AG09319 (cell line): ENCODE data around the gene TTC27.

Experiments used
- DNase-seq: peaks from one replicate; pipeline ENCODE4 v3.0.0-alpha.2; 2010; ENCODE audit warnings: low read depth; ENCODE audit errors: extremely low read depth
- CTCF ChIP-seq: IDR thresholded peaks from 2 replicates; pipeline ENCODE4 v1.5.1; 2011; ENCODE audit warnings: low read depth, mild to moderate bottlenecking, inconsistent platforms, low read length, moderate library complexity

TTC27 gene

DNA sequence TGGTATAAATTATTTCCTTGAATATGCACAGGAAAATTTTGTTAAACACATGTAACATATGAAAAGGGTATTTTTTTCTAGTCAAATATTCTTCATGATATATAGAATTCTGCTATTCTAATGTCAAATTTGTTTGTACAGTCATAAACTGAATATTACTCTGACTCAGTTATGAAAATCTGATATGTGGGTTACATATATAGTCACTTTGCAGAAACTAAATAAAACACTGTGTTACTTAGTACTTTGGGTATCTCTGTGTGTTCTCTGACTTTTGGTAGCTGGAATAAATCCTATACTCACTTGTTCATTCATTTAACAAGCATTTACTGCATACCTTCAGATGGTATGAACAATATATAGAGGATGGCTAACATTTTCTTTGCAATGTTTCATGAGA lies 159.4 kb downstream of the TTC27 start:
- no peak for TF ChIP-seq CTCF
- DNase-seq, result no peak

GRCh38 chr2:32788114-32788513 lies 160.3 kb downstream of the TTC27 start:
- no peak for TF ChIP-seq CTCF
- DNase-seq, result no peak

DNA sequence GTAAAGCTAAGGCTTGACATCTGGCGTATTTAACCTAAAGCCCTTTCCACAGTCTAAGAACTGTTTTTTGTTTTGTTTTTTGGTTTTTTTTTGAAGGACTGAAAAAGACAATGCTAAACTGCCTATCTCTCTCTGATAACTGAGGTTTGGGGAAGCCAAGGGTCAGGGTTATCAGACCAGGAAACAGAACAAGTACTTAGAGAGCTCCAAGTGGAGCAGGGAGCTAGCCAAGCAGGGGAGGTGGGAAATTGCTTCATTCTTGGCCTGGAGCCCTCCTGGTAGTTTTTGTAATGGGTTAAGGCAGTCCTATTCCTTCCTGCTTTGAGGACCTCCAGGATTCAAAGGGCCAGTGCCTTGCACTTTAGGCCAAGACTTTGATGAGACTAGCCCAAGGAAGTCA lies 164.6 kb downstream of the TTC27 start:
- TF ChIP-seq CTCF, result no peak
- DNase-seq, result no peak

- TF ChIP-seq CTCF, result no peak
- DNase-seq, result no peak
Observed at GRCh38 chr2:32798829-32799228, 171.0 kb downstream of the TTC27 start.

GRCh38 chr2:32801741-32802140 lies 173.9 kb downstream of the TTC27 start:
- no peak for DNase-seq
- no peak for TF ChIP-seq CTCF

- no peak for DNase-seq
- TF ChIP-seq CTCF, result no peak
Observed at GRCh38 chr2:32802877-32803276, 175.0 kb downstream of the TTC27 start.

DNA sequence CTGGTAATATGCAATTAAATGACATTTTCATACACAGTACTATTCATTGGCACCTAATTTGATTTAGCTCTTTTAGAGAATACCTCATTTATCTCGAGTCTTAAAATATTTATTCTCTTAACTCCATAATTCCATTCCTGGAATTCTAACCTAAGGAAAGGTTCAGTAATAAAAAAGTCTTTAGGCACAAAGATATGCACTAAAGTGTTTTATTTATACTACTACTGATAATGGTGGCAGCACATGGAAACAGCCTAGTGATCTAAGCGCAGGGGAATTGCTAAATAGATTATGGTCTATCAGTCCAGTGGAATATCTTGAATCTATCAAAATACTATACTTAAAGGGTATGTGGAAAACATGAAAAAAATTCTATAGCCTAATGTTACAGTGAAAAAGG lies 176.4 kb downstream of the TTC27 start:
- no peak for TF ChIP-seq CTCF
- DNase-seq, result no peak
